Measurements from ENCODE around the gene PITPNM3. TPM values are rescaled to one million over a fixed set of nuclear protein-coding genes. Genes with fewer than 3 reads are reported as not detected.

The PITPNM3 gene
- total RNA-seq, 4 donors from 2014 or later, result 4.0 to 10.9 (median 5.6) TPM

- no peak for TF ChIP-seq CTCF (IDR thresholded peaks at IDR 0.05)
- TF ChIP-seq POLR2A (IDR thresholded peaks at IDR 0.05), result no peak
- intact Hi-C loops (cut with DNase I), result no loop called here
- Histone ChIP-seq H3K36me3 (no peaks in the 10 kb centered on the region), H3K4me1 (peaks cover 0 to 13% of the 10 kb centered on the region in 2 donors), H3K27me3 (no peaks in the 10 kb centered on the region), H3K9me3 (no peaks in the 10 kb centered on the region), H3K4me3 (replicated peaks in 1 of 3) (no peak overlapping the region), H3K27ac (no peak overlapping the region)
- WGBS, 2 donors, result 83 to 90% methylated on average over 15 to 16 of the region's 16 CpGs
- DNase-seq, result no peak
Measured at GRCh38 chr17:6543079-6544010, 13.0 kb downstream of the PITPNM3 start.

- intact Hi-C loops (cut with DNase I), result no loop called here
- Histone ChIP-seq H3K4me3 (replicated peaks in 1 of 3) (no peak overlapping the region), H3K27me3 (no peaks in the 10 kb centered on the region), H3K36me3 (no peaks in the 10 kb centered on the region), H3K9me3 (no peaks in the 10 kb centered on the region), H3K27ac (no peak overlapping the region), H3K4me1 (peaks cover 0 to 9% of the 10 kb centered on the region in 2 donors)
- 91 to 97% methylated on average over 4 of the region's 4 CpGs for WGBS, 2 donors
- no peak for TF ChIP-seq CTCF (IDR thresholded peaks at IDR 0.05)
- TF ChIP-seq POLR2A (IDR thresholded peaks at IDR 0.05), result no peak
- DNase-seq, result no peak
Measured at GRCh38 chr17:6542577-6542976, 13.8 kb downstream of the PITPNM3 start.

DNA sequence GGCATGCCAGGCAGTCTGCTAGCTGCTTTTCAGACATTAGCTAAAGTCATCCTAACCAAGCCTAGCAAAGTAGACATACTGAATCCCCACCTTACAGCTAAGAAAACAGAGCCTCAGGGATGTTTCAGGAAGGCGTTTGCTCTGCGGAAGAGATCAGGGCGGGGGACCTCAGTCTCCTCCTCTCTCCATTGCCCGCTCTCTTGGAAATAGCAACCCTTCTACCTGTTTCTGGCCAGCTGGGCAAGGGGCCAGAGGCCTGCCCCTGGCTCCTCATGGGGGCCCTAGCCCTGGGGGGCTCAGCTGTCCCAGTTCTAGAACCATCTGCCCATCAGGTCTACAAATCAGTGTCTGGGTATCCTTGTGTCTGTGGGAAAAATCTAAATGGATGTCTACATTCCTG is 14.5 kb downstream of the PITPNM3 start:
- peaks cover 0 to 9% of the 10 kb centered on the region in 2 donors for H3K4me1 ChIP-seq
- 85 to 94% methylated on average over 4 of the region's 4 CpGs for WGBS, 2 donors
- no peak overlapping the region for H3K27ac ChIP-seq
- DNase-seq, result no peak
- no peaks in the 10 kb centered on the region for H3K36me3 ChIP-seq
- H3K4me3 ChIP-seq (replicated peaks in 1 of 3), result no peak overlapping the region
- TF ChIP-seq POLR2A (IDR thresholded peaks at IDR 0.05), result no peak
- no peak for TF ChIP-seq CTCF (IDR thresholded peaks at IDR 0.05)
- H3K9me3 ChIP-seq, result no peaks in the 10 kb centered on the region
- H3K27me3 ChIP-seq, result no peaks in the 10 kb centered on the region
- intact Hi-C loops (cut with DNase I), result no loop called here

GRCh38 chr17:6539871-6540270 is 16.5 kb downstream of the PITPNM3 start:
- no peaks in the 10 kb centered on the region for H3K36me3 ChIP-seq
- H3K27me3 ChIP-seq, result no peaks in the 10 kb centered on the region
- H3K4me1 ChIP-seq, result peaks cover 0 to 9% of the 10 kb centered on the region in 2 donors
- no peak for DNase-seq
- H3K4me3 ChIP-seq (replicated peaks in 1 of 3), result no peak overlapping the region
- H3K9me3 ChIP-seq, result no peaks in the 10 kb centered on the region
- H3K27ac ChIP-seq, result no peak overlapping the region
- intact Hi-C loops (cut with DNase I), result no loop called here
- TF ChIP-seq POLR2A (IDR thresholded peaks at IDR 0.05), result no peak
- TF ChIP-seq CTCF (IDR thresholded peaks at IDR 0.05), result no peak
- WGBS, 2 donors, result 63 to 69% methylated on average over 3 of the region's 3 CpGs

DNA sequence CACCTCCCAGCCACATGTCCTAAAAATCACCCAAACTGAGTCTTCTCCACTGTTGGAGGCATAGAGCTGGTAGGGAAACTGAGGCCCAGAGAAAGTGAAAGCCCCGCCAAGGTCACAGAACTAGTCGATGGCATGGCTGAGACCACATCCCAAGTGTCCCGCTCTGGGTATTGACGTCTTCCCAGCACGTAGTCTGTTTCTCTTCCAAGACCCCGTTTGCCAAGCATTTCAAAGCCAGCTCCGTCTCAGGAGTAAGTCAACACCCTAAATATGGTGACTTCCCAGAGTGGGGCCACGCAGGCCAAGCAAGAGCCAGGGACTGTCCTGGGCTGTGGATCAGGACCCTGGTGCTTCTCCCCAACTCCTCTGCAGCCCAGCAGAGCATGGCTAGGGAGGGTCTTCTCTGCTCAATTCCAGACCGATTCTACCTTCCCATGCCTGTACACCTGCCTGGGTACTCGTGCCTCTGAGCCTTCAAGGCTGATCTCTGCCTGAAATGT is 19.7 kb downstream of the PITPNM3 start:
- H3K27me3 ChIP-seq, result no peaks in the 10 kb centered on the region
- WGBS, 2 donors, result 87 to 94% methylated on average over 10 of the region's 10 CpGs
- no peak overlapping the region for H3K4me3 ChIP-seq (replicated peaks in 1 of 3)
- DNase-seq, result no peak
- no peak overlapping the region for H3K27ac ChIP-seq
- H3K4me1 ChIP-seq, result no peaks in the 10 kb centered on the region
- no peaks in the 10 kb centered on the region for H3K36me3 ChIP-seq
- H3K9me3 ChIP-seq, result no peaks in the 10 kb centered on the region
- intact Hi-C loops (cut with DNase I), result no loop called here
- TF ChIP-seq CTCF (IDR thresholded peaks at IDR 0.05) (no peak), POLR2A (IDR thresholded peaks at IDR 0.05) (no peak)
